Heart left ventricle (tissue), 16 donors: ENCODE measurements around the gene DNAJC19. TPM values are rescaled to one million over a fixed set of nuclear protein-coding genes. Genes with fewer than 3 reads are reported as not detected.

Source experiments
- ATAC-seq, 4 donors: fragments of 200-7000 bp; cut with Tn5 transposase; one replicate each; pipeline ENCODE4 v1.9.1; 2020 to 2022; ENCODE audit warnings: moderate library complexity in 4 of 4, mild to moderate bottlenecking in 3 of 4, moderate number of reproducible peaks in 1 of 4
- DNase-seq, 5 donors: peaks; one replicate each; pipeline ENCODE4 v3.0.0-alpha.2; 2020
- H3K27ac ChIP-seq, 12 donors: fragments of 200-600 bp; sonication (generic) in 4 of 12; one replicate each; pipeline versions ENCODE4 v1.5.0 to v1.8.0; 2016 to 2022; ENCODE audit warnings: mild to moderate bottlenecking in 2 of 12
- H3K27me3 ChIP-seq, 9 donors: fragments of 200-600 bp; sonication (generic) in 2 of 9; one replicate each; pipeline versions ENCODE4 v1.5.1 to v1.8.0; 2016 to 2022; ENCODE audit warnings: mild to moderate bottlenecking in 3 of 9
- H3K36me3 ChIP-seq, 9 donors: fragments of 200-600 bp; sonication (generic) in 2 of 9; one replicate each; pipeline versions ENCODE4 v1.5.0 to v1.8.0; 2018 to 2022; ENCODE audit warnings: mild to moderate bottlenecking in 2 of 9
- H3K4me1 ChIP-seq, 12 donors: fragments of 200-600 bp; sonication (generic) in 4 of 12; one replicate each; pipeline versions ENCODE4 v1.5.0 to v1.8.0; 2016 to 2022; ENCODE audit warnings: mild to moderate bottlenecking in 3 of 12
- H3K4me3 ChIP-seq, 12 donors: fragments of 200-600 bp; sonication (generic) in 4 of 12; one replicate each; pipeline versions ENCODE4 v1.5.0 to v1.8.0; 2017 to 2022; ENCODE audit warnings: mild to moderate bottlenecking in 9 of 12, moderate library complexity in 4 of 12
- H3K9me3 ChIP-seq, 12 donors: fragments of 200-600 bp; sonication (generic) in 4 of 12; one replicate each; pipeline versions ENCODE4 v1.5.0 to v1.8.0; 2016 to 2022; ENCODE audit warnings: mild to moderate bottlenecking in 1 of 12
- POLR2A ChIP-seq, 2 donors: fragments of 450-650 bp; IDR thresholded peaks; one replicate each; pipeline ENCODE4 v1.6.1; 2017; ENCODE audit warnings: antibody characterized with exemption in 2 of 2, mild to moderate bottlenecking in 2 of 2, moderate library complexity in 2 of 2
- WGBS, 4 donors: extraction: QIAGEN DNeasy Blood & Tissue Kit in 2 of 4; methylation state at CpG; one replicate each; pipeline versions ENCODE4 v1.1.5 to v1.1.7; 2013 to 2018; 5-methylcytosine and 5-hydroxymethylcytosine counted together
- intact Hi-C, 10 donors: fragments of 100-400 bp; cut with DNase I; formaldehyde crosslinking; loops; one replicate each; pipeline versions ENCODE4 v1.11.1 to v1.14.2; 2022
- polyA plus RNA-seq, 2 donors: library from polyadenylated mRNA; stranded (reverse); fragments of 200-250 nt; gene quantifications; one replicate each; pipeline ENCODE4 v1.2.3, GENCODE V29; 2013
- total RNA-seq, 9 donors: library from RNA; depleted of rRNA in 2 of 9; stranded (reverse); fragments of >200 nt in 2 of 9; fragmentation: NEBNext Ultra II Directional in 3 of 9; extraction: Animal tissue kit (Norgen Biotek cat#: 25700) in 3 of 9; gene quantifications; one replicate each; pipeline versions ENCODE4 v1.1.0 to v1.2.4, GENCODE V29; 2016 to 2023
- TF ChIP-seq, protein P1 (sequence below), 12 donors: fragments of 200-600 bp; sonication (generic) in 4 of 12; IDR thresholded peaks; one replicate each; pipeline versions ENCODE4 v1.5.0 to v1.8.0; 2018 to 2022; ENCODE audit warnings: antibody characterized with exemption in 12 of 12, mild to moderate bottlenecking in 5 of 12
- donor health status: ischemic (EF 13 %, LVEDD 7.1; RV severe dilation, severe dysfunction).
- donor health status: healthy with polysubstance abuse.
- donor health status: DM: no; HTN: yes; CAD: no.
- donor health status: DM: no; HTN: no; CAD: no.
- donor health status: ischemic (EF 25% LVEDD 6.9; RV normal size, moderate dysfunction).
- donor health status: ischemic (EF 25% LVEDD 5.7; RV mildly dilated, moderate dysfunction).
- donor health status: healthy.
- donor health status: DM: yes; HTN: yes; CAD: no.
- donor health status: ischemic (EF 35%, LVEDD 5.7; RV mildly dilated, moderate dysfunction).
- donor health status: nonischemic (EF 11% LVEDD 7.7; RV severe dilation, severe dysfunction).
- donor health status: DM: yes; HTN: yes; CAD: no.
- donor health status: PGD.
- donor health status: ischemic (EF 29% LVEDD 5.4; RV normal size, mild dysfunction).
- donor health status: nonischemic (EF 23%, LVEDD 6.1; RV moderate dilation, normal function).

The DNAJC19 gene
- total and polyA plus RNA-seq, 11 donors: 50.5 to 140 (median 85.6) TPM

DNA sequence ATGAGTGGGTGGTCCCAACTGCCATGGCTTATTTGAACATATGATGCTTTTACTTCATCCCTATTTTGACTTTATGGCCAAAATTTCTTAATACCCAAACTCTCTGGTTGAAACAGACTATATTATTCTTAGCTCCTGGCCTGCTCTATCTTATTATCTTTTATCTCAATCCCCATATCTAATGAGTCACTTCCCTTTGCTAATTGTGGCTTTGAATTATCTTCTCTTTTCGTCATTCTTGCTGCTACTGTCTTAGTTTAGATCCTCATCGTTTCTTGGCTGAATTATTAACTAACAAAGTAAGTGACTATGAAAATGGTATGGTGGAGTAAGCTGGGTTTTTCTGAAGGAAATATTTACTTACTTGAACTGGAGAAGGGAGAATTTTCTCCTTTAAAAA is 28.2 kb upstream of the DNAJC19 start:
- Histone ChIP-seq H3K4me1 (no peaks in the 10 kb centered on the region), H3K27me3 (no peaks in the 10 kb centered on the region), H3K36me3 (no peaks in the 10 kb centered on the region), H3K27ac (no peak overlapping the region), H3K9me3 (peaks cover 0 to 3% (median 0%) of the 10 kb centered on the region in 12 donors), H3K4me3 (no peak overlapping the region)
- intact Hi-C loops: no loop called here
- no peak for DNase-seq
- WGBS, 4 donors: 39 to 59% (median 52%) methylated on average over 2 of the region's 2 CpGs
- no peak for TF ChIP-seq POLR2A (IDR thresholded peaks at IDR 0.05)
- TF ChIP-seq, protein P1, sequence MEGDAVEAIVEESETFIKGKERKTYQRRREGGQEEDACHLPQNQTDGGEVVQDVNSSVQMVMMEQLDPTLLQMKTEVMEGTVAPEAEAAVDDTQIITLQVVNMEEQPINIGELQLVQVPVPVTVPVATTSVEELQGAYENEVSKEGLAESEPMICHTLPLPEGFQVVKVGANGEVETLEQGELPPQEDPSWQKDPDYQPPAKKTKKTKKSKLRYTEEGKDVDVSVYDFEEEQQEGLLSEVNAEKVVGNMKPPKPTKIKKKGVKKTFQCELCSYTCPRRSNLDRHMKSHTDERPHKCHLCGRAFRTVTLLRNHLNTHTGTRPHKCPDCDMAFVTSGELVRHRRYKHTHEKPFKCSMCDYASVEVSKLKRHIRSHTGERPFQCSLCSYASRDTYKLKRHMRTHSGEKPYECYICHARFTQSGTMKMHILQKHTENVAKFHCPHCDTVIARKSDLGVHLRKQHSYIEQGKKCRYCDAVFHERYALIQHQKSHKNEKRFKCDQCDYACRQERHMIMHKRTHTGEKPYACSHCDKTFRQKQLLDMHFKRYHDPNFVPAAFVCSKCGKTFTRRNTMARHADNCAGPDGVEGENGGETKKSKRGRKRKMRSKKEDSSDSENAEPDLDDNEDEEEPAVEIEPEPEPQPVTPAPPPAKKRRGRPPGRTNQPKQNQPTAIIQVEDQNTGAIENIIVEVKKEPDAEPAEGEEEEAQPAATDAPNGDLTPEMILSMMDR (IDR thresholded peaks at IDR 0.05): no peak
- no peak for ATAC-seq

GRCh38 chr3:181009225-181009624 is 19.7 kb upstream of the DNAJC19 start:
- WGBS, 4 donors: 58 to 73% (median 70%) methylated on average over 5 of the region's 5 CpGs
- TF ChIP-seq, protein P1 (IDR thresholded peaks at IDR 0.05): no peak
- TF ChIP-seq POLR2A (IDR thresholded peaks at IDR 0.05): no peak
- Histone ChIP-seq H3K27me3 (no peaks in the 10 kb centered on the region), H3K36me3 (no peaks in the 10 kb centered on the region), H3K4me3 (no peak overlapping the region), H3K27ac (no peak overlapping the region), H3K9me3 (no peaks in the 10 kb centered on the region), H3K4me1 (no peaks in the 10 kb centered on the region)
- intact Hi-C loops: no loop called here
- ATAC-seq (no peak), DNase-seq (no peak)

GRCh38 chr3:181008796-181009195 is 19.3 kb upstream of the DNAJC19 start:
- H3K4me3 ChIP-seq: no peak overlapping the region
- WGBS, 4 donors: 51 to 62% (median 55%) methylated on average over 1 of the region's 1 CpG
- H3K27me3 ChIP-seq: no peaks in the 10 kb centered on the region
- TF ChIP-seq, protein P1 (IDR thresholded peaks at IDR 0.05): no peak
- no peak for TF ChIP-seq POLR2A (IDR thresholded peaks at IDR 0.05)
- DNase-seq (no peak), ATAC-seq (no peak)
- intact Hi-C loops: no loop called here
- no peak overlapping the region for H3K27ac ChIP-seq
- no peaks in the 10 kb centered on the region for H3K9me3 ChIP-seq
- H3K4me1 ChIP-seq: no peaks in the 10 kb centered on the region
- no peaks in the 10 kb centered on the region for H3K36me3 ChIP-seq

GRCh38 chr3:181007262-181007661 is 17.7 kb upstream of the DNAJC19 start:
- TF ChIP-seq, protein P1 (IDR thresholded peaks at IDR 0.05): no peak
- TF ChIP-seq POLR2A (IDR thresholded peaks at IDR 0.05): no peak
- H3K4me3 ChIP-seq: no peak overlapping the region
- DNase-seq (no peak), ATAC-seq (no peak)
- H3K9me3 ChIP-seq: peaks cover 0 to 9% (median 0%) of the 10 kb centered on the region in 12 donors
- WGBS, 4 donors: 87 to 93% (median 92%) methylated on average over 3 of the region's 3 CpGs
- H3K27ac ChIP-seq: no peak overlapping the region
- H3K4me1 ChIP-seq: no peaks in the 10 kb centered on the region
- no peaks in the 10 kb centered on the region for H3K36me3 ChIP-seq
- intact Hi-C loops: no loop called here
- H3K27me3 ChIP-seq: no peaks in the 10 kb centered on the region
